ENCODE data around the gene CHFR. TPM values are rescaled to one million over a fixed set of nuclear protein-coding genes. Genes with fewer than 3 reads are reported as not detected.

CHFR gene
- total and polyA plus RNA-seq, 9 of the 15 experiments (the other 6 are each of a cell fraction or from before 2014, with no cell fraction given) = 0.61 to 33.9 (median 19.3) TPM

- TF ChIP-seq GTF2E2 (tag; IDR thresholded peaks at IDR 0.05) (no peak), GABPB2 (CRISPR knock-in tag; conservative IDR thresholded peaks at IDR 0.05) (no peak), FOXO4 (CRISPR knock-in tag; IDR thresholded peaks at IDR 0.05) (no peak), GATA2 (CRISPR knock-in tag; IDR thresholded peaks at IDR 0.05) (no peak), MYBL2 (IDR thresholded peaks at IDR 0.05; ENCODE audit: low read depth) (no peak), MYBL2 (CRISPR knock-in tag; IDR thresholded peaks at IDR 0.05; ENCODE audit: borderline replicate concordance) (no peak), MNT (conservative IDR thresholded peaks at IDR 0.05) (peak in 1 of 2 experiments; percentile 42; a peak in 1 of 4 replicates), BCL6 (CRISPR knock-in tag; IDR thresholded peaks at IDR 0.05) (no peak), PYGO2 (tag; IDR thresholded peaks at IDR 0.05) (no peak), ARID1B (IDR thresholded peaks at IDR 0.05) (peak; percentile 31; the same call in 1 of the 2 replicates), EZH2 (IDR thresholded peaks at IDR 0.05; ENCODE audit: borderline replicate concordance, low read depth, low read length) (no peak), CBX1 (IDR thresholded peaks at IDR 0.05; ENCODE audit: low read depth) (no peak), ETV1 (tag; conservative IDR thresholded peaks at IDR 0.05; ENCODE audit: low read depth) (no peak), JUN (IDR thresholded peaks at IDR 0.05; ENCODE audit: borderline replicate concordance, low read depth, low read length) (no peak), JUN (CRISPR knock-in tag; IDR thresholded peaks at IDR 0.05; ENCODE audit: borderline replicate concordance) (no peak), ZNF311 (CRISPR knock-in tag; IDR thresholded peaks at IDR 0.05) (no peak), KAT2B (IDR thresholded peaks at IDR 0.05; ENCODE audit: low read depth, low read length) (no peak)
Observed at GRCh38 chr12:132835076-132836025, 52.1 kb downstream of the CHFR start (continued).

Measured in K562 (cell line).